Stomach (tissue), 4 donors: ENCODE results near the gene LIPE.

ENCODE experiments used
- EP300 ChIP-seq: sonication (generic); formaldehyde crosslinking; IDR thresholded peaks from one replicate; pipeline ENCODE4 v1.6.1; 2017; ENCODE audit warnings: antibody characterized with exemption
- POLR2A ChIP-seq, 4 donors: fragments of 450-650 bp; IDR thresholded peaks; one replicate each; pipeline ENCODE4 v1.6.1; 2016; ENCODE audit warnings: antibody characterized with exemption in 4 of 4, control low read depth in 2 of 4, mild to moderate bottlenecking in 1 of 4, moderate library complexity in 1 of 4
- POLR2AphosphoS5 ChIP-seq, 3 donors: sonication (generic); formaldehyde crosslinking; IDR thresholded peaks; one replicate each; pipeline ENCODE4 v1.6.1; 2016; ENCODE audit warnings: antibody characterized with exemption in 3 of 3
- TF ChIP-seq, protein P1 (sequence below), 7 experiments: fragments of 450-650 bp in 4 of 7; fragments of 200-600 bp in 3 of 7; sonication (generic) in 3 of 7; IDR thresholded peaks; one replicate each; pipeline ENCODE4 v1.5.1; 2016 to 2019; ENCODE audit warnings: antibody characterized with exemption in 7 of 7, control low read depth in 2 of 7, mild to moderate bottlenecking in 1 of 7

DNA sequence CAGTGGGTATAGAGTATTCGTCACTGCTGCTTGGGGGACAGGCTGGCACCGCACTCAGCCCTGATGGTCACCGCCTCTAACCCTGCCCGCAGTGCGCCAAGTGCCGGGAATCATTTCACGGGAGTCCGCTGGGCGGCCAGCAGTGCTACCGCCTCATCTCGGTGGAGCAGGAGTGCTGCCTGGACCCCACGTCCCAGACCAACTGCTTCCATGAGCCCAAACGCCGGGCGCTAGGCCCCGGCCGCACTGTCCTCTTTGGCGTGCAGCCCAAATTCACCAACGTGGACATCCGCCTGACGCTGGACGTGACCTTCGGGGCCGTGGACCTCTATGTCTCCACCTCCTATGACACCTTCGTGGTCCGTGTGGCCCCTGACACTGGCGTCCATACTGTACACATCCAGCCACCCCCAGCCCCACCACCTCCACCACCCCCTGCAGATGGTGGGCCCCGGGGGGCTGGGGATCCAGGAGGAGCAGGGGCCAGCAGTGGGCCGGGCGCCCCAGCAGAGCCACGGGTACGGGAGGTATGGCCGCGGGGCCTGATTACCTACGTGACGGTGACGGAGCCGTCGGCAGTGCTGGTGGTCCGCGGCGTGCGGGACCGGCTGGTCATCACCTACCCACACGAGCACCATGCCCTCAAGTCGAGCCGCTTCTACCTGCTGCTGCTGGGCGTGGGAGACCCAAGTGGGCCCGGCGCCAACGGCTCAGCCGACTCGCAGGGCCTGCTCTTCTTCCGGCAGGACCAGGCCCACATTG, 51.6 kb downstream of the LIPE start:
- TF ChIP-seq, protein P1, sequence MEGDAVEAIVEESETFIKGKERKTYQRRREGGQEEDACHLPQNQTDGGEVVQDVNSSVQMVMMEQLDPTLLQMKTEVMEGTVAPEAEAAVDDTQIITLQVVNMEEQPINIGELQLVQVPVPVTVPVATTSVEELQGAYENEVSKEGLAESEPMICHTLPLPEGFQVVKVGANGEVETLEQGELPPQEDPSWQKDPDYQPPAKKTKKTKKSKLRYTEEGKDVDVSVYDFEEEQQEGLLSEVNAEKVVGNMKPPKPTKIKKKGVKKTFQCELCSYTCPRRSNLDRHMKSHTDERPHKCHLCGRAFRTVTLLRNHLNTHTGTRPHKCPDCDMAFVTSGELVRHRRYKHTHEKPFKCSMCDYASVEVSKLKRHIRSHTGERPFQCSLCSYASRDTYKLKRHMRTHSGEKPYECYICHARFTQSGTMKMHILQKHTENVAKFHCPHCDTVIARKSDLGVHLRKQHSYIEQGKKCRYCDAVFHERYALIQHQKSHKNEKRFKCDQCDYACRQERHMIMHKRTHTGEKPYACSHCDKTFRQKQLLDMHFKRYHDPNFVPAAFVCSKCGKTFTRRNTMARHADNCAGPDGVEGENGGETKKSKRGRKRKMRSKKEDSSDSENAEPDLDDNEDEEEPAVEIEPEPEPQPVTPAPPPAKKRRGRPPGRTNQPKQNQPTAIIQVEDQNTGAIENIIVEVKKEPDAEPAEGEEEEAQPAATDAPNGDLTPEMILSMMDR (IDR thresholded peaks at IDR 0.05), result no peak
- TF ChIP-seq EP300, result no peak
- TF ChIP-seq POLR2AphosphoS5 (IDR thresholded peaks at IDR 0.05), result no peak
- TF ChIP-seq POLR2A (IDR thresholded peaks at IDR 0.05), result no peak
